LNCAP (cell line): ENCODE results near the gene NAV2.

ENCODE experiments used
- TF ChIP-seq, protein P1 (sequence below): fragments of 450-650 bp; IDR thresholded peaks from 2 replicates; pipeline ENCODE4 v1.5.1; 2017; ENCODE audit warnings: mild to moderate bottlenecking

Gene NAV2

GRCh38 chr11:20038972-20039371, 326.3 kb downstream of the NAV2 start:
- TF ChIP-seq, protein P1, sequence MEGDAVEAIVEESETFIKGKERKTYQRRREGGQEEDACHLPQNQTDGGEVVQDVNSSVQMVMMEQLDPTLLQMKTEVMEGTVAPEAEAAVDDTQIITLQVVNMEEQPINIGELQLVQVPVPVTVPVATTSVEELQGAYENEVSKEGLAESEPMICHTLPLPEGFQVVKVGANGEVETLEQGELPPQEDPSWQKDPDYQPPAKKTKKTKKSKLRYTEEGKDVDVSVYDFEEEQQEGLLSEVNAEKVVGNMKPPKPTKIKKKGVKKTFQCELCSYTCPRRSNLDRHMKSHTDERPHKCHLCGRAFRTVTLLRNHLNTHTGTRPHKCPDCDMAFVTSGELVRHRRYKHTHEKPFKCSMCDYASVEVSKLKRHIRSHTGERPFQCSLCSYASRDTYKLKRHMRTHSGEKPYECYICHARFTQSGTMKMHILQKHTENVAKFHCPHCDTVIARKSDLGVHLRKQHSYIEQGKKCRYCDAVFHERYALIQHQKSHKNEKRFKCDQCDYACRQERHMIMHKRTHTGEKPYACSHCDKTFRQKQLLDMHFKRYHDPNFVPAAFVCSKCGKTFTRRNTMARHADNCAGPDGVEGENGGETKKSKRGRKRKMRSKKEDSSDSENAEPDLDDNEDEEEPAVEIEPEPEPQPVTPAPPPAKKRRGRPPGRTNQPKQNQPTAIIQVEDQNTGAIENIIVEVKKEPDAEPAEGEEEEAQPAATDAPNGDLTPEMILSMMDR: no peak

DNA sequence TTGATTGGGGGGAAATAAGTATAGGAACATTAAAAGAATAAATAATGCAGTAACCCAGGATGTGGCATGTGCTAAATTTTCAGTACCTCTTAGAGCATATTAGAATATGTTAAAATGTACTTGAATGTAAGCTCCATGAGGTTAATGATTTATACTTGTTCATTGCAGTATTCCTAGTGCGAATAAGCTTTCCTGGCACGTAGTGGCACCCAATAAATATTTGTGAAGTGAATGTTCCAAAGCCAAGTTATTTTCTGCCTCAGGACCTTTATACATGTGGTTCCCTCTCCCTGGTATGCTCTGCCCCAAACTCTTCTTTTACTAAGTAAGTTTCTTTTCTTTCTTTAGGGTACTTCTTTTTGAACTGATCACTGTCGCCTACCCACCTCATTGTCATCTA, 328.9 kb downstream of the NAV2 start:
- TF ChIP-seq, protein P1: no peak

DNA sequence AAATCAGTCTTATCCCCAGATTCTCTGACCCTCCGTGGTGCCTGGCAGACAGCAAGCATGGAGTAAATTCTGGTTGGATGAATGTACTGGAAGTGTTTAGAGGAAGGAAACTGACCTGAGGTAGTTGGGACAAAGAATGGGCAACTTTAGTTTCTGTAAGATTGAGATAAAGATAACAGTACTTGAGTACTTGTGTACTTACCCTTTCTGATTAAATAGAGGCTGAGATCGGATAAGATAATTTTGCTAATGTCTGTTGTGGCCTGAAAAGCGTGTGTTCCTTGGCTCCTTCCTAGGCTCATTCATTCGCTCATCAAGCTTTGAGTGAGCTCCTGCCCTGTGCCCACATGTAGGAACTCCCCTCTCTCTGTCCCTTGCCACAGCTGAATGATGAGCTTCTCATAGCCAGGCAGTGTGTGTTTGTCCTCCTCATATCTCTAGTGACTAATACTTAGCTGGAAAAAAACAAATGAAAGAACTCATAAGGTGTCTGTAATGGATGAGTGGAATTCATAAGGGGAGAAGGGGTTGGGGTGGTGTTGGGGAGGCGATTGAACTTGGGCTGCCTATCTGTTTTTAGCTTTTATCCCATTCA, 329.5 kb downstream of the NAV2 start:
- TF ChIP-seq, protein P1: no peak

GRCh38 chr11:20042811-20043341, 330.2 kb downstream of the NAV2 start:
- TF ChIP-seq, protein P1: no peak

GRCh38 chr11:20043992-20044391, 331.4 kb downstream of the NAV2 start:
- TF ChIP-seq, protein P1: no peak

GRCh38 chr11:20045098-20045688, 332.6 kb downstream of the NAV2 start:
- TF ChIP-seq, protein P1: no peak

- TF ChIP-seq, protein P1: no peak
These were observed 333.8 kb downstream of the NAV2 start for GRCh38 chr11:20046416-20046815.
